ENCODE measurements around the gene LPP.

GRCh38 chr3:188360364-188360881 lies 206.5 kb downstream of the LPP start:
- TF ChIP-seq POLR2AphosphoS5 (IDR thresholded peaks at IDR 0.05; ENCODE audit: low read depth, low read length), result no peak
- no peak for TF ChIP-seq SIN3A (IDR thresholded peaks at IDR 0.05; ENCODE audit: borderline replicate concordance, insufficient read depth, low read length)
- TF ChIP-seq TAF1 (IDR thresholded peaks at IDR 0.05; ENCODE audit: borderline replicate concordance, insufficient read depth, low read length), result no peak
- no peak for TF ChIP-seq FOXP2 (optimal IDR thresholded peaks at IDR 0.05; ENCODE audit: borderline replicate concordance, extremely low read depth, extremely low read length, insufficient read depth)
